ENCODE results near the gene TTF2.
A peak's percentile ranks its signal among the peaks of the same experiment; 100 is the strongest.

TTF2 gene

DNA sequence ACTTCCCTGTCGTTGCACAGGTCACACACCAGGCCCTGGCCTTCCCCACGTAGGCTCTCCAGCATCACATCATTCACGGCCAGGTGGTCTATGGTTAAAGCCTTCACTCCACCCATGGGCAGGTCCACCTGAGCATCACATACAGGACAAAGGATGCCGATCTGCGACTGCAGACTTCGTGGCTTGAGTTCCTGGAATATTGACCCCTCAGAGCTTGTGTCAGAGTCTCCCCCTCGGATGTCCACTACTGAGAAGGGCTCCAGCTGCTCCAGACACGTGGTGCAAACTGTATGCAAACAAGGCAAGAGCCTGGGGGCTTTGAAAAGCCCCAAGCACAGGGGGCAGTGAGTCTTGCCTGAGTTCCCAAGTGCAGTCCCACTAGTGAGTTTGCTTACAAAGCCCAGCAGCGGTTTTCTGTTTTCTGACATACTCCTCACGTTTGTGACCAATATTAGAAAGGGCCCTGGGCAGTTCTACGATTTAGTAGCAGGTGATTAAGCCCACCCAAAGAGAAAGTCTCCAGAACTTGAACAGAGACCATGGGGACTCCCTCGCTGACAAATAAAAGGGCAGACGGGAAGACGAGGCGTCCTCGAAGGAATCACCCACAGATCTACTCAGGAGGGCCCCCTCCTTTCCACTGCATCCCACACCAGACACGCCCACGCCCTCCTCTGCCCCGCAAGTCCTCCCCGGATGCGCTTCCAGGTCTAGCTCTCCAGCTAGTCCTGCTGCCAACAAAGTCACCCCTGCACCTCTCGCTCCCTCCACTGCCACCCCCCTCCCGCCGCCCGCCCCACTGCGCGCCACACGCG is 60.9 kb downstream of the TTF2 start:
- Histone ChIP-seq H3K27me3 (ENCODE audit: insufficient read depth, low read depth, severe bottlenecking) (no peaks in the 10 kb centered on the region), H3K9me3 (ENCODE audit: severe bottlenecking) (no peaks in the 10 kb centered on the region), H3K27ac (peak overlapping the region; percentile 98), H3K36me3 (no peaks in the 10 kb centered on the region; the same call in none of the 2 replicates), H3K4me3 (ENCODE audit: low read depth, low read length) (peak overlapping the region; percentile 86)
- peak; percentile 14 for DNase-seq
- TF ChIP-seq, protein P1, sequence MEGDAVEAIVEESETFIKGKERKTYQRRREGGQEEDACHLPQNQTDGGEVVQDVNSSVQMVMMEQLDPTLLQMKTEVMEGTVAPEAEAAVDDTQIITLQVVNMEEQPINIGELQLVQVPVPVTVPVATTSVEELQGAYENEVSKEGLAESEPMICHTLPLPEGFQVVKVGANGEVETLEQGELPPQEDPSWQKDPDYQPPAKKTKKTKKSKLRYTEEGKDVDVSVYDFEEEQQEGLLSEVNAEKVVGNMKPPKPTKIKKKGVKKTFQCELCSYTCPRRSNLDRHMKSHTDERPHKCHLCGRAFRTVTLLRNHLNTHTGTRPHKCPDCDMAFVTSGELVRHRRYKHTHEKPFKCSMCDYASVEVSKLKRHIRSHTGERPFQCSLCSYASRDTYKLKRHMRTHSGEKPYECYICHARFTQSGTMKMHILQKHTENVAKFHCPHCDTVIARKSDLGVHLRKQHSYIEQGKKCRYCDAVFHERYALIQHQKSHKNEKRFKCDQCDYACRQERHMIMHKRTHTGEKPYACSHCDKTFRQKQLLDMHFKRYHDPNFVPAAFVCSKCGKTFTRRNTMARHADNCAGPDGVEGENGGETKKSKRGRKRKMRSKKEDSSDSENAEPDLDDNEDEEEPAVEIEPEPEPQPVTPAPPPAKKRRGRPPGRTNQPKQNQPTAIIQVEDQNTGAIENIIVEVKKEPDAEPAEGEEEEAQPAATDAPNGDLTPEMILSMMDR (IDR thresholded peaks at IDR 0.05; ENCODE audit: low read depth, low read length): no peak

DNA sequence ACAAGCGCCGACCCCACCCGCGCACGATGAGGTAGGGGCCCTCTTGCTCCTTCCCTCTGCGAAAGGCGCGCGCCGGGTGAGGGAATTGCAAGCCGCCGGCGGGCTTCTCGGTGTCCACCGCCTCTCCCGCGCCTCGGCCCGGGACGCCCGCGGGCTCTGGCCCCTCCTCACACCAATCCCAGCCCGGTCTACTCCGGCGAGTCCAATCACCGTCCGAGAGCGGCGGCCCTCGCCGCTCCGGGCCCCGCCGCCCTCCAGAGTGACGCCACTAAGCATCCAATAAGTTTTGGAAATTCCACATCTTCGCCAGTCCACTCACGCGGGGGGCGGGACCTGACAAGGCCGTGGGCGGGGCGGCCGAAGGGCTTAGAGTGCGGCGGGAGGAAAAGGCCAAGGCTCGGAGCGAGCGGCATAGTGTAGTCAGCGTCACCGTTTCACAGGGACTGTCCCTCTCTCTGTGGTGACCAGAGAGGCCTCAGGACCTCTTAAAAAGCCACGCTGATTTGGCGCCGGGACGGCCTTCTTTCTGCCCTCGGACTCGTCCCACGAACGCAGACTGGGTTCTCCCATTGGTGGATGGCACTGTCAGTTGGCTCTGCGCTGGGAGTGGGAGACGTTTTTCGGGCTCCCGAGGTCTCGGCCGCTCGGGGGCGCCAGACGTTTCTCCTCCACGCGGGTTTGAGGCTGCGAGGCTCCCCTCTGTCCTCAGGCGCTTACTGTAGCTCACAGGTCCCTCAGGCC is 61.6 kb downstream of the TTF2 start, which contains the start of gene TRIM45:
Gene TRIM45 (minus strand): TSS at position 161 of the 741 bp plus-strand sequence. CDS start 548 bp downstream, outside the sequence.
- Histone ChIP-seq H3K27ac (peak within 1 kb of the TSS; percentile 98), H3K36me3 (no peaks in the 10 kb centered on the region; the same call in none of the 2 replicates), H3K4me3 (ENCODE audit: low read depth, low read length) (peak within 1 kb of the TSS; percentile 86), H3K27me3 (ENCODE audit: insufficient read depth, low read depth, severe bottlenecking) (no peaks in the 10 kb centered on the region), H3K9me3 (ENCODE audit: severe bottlenecking) (no peaks in the 10 kb centered on the region)
- peak; percentile 96 for DNase-seq
- TF ChIP-seq, protein P1 (IDR thresholded peaks at IDR 0.05; ENCODE audit: low read depth, low read length): peak; percentile 79

DNA sequence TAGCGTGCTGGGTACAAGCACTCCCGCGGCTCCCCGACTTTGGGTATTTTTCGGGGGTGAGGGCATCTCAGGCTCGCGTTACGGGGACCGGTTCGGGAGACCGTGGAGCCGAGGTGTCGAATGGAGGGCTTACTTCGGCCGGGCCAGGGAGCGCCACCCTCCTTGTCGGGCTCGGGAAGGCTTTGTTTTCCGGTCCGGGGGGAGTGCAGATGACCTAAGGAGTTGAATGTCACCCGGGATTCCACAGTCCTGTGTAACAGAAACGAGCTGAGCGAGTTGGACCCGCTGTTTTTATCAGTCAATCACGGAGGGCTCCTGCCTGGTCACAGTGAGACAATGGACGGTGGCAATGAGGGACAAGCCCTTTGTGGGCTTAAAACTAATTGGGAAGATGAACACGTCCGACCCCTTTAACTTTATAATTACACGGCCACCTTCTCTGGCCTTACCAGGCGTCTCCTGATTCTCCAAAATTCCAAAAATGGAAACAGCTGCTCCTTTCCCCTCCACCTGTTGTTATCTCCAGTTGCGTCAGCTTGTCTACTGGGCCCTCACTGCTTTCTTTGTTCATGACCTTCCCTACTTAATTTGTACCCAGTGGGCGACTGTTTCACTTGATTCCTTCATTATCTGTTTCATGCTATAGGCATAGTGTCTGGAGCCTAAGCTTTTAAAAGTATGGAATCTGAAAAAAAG is 62.4 kb downstream of the TTF2 start:
- Histone ChIP-seq H3K27ac (peak overlapping the region; percentile 98), H3K27me3 (ENCODE audit: insufficient read depth, low read depth, severe bottlenecking) (no peaks in the 10 kb centered on the region), H3K4me3 (ENCODE audit: low read depth, low read length) (no peak overlapping the region), H3K36me3 (no peaks in the 10 kb centered on the region; the same call in 1 of the 2 replicates), H3K9me3 (ENCODE audit: severe bottlenecking) (no peaks in the 10 kb centered on the region)
- TF ChIP-seq, protein P1 (IDR thresholded peaks at IDR 0.05; ENCODE audit: low read depth, low read length): no peak
- DNase-seq: no peak

DNA sequence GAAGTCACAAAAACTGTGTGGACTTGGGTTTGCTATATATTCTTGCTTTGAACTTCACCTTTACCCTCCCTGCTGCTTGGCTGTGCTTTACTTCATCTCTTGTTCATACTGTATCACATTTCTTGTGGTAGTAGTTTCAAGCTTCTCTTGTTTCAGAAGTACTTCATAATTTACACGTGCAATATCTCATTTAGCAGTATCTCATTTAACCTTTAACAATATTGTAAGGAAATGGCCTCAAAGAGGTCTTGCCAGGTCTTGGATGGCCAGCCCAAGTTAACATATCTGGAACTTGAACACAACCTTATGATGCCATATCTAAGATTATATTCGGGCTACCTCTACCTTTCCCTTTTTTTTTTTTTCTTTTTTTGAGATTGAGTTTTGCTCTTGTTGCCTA is 63.1 kb downstream of the TTF2 start:
- Histone ChIP-seq H3K36me3 (no peaks in the 10 kb centered on the region; the same call in 1 of the 2 replicates), H3K4me3 (ENCODE audit: low read depth, low read length) (no peak overlapping the region), H3K27ac (no peak overlapping the region), H3K9me3 (ENCODE audit: severe bottlenecking) (no peaks in the 10 kb centered on the region), H3K27me3 (ENCODE audit: insufficient read depth, low read depth, severe bottlenecking) (no peaks in the 10 kb centered on the region)
- DNase-seq: no peak
- TF ChIP-seq, protein P1 (IDR thresholded peaks at IDR 0.05; ENCODE audit: low read depth, low read length): no peak

DNA sequence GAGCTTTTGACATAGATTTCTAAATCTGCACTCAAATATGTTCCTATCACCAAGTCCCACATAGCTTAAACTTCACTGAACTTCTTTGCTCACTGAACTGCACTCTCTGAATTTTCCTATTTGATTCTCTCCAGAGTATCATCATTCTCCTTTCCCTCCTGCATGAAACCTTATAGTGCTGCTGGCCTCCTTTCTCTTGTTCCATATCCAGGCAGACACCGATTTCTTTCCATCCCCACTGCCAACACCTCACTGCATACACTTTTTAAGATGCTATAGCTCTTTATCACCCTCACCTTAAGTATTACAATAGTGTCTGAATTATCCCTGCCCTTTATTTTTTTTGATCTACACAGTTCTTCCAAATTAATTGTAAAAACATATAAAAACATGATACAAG is 64.5 kb downstream of the TTF2 start:
- Histone ChIP-seq H3K9me3 (ENCODE audit: severe bottlenecking) (no peaks in the 10 kb centered on the region), H3K27me3 (ENCODE audit: insufficient read depth, low read depth, severe bottlenecking) (no peaks in the 10 kb centered on the region), H3K36me3 (no peaks in the 10 kb centered on the region; the same call in 1 of the 2 replicates), H3K4me3 (ENCODE audit: low read depth, low read length) (no peak overlapping the region), H3K27ac (no peak overlapping the region)
- DNase-seq: no peak
- TF ChIP-seq, protein P1 (IDR thresholded peaks at IDR 0.05; ENCODE audit: low read depth, low read length): no peak
